MCF 10A (cell line): ENCODE results near the gene FANCI. TPM values are rescaled to one million over a fixed set of nuclear protein-coding genes. Genes with fewer than 3 reads are reported as not detected.

Experiments
- BruUV-seq: library from RNA; stranded (reverse); fragments of 400-500 nt; replicated peaks from 2 replicates; lab custom pipeline; 2021; lab: Mats Ljungman, UMichigan
- CTCF ChIA-PET: fragments of 300-600 bp; sonication (Branson Sonifier 250); formaldehyde crosslinking; extraction: SDS; loops from one replicate; lab custom pipeline; 2021; ENCODE audit warnings: antibody characterized with exemption, inconsistent platforms; lab: Yijun Ruan, JAX
- POLR2A ChIA-PET: fragments of 300-600, 350-650 bp; sonication (Branson Sonifier 250); formaldehyde crosslinking; extraction: SDS; loops from one replicate; lab custom pipeline; 2020; ENCODE audit warnings: antibody characterized with exemption, inconsistent platforms; lab: Yijun Ruan, JAX
- DNase-seq: peaks from one replicate; pipeline ENCODE4 v3.0.0-alpha.2; 2018; ENCODE audit not compliant: unreplicated experiment
- H3K27ac Mint-ChIP-seq: one replicate; pipeline ENCODE4 v1.8.0; 2022; ENCODE audit warnings: mild to moderate bottlenecking, low read depth, mixed read lengths; ENCODE audit not compliant: unreplicated experiment
- H3K27me3 Mint-ChIP-seq: one replicate; pipeline ENCODE4 v1.8.0; 2022; ENCODE audit warnings: mixed read lengths; ENCODE audit not compliant: insufficient read depth, unreplicated experiment
- H3K36me3 Mint-ChIP-seq: one replicate; pipeline ENCODE4 v1.8.0; 2022; ENCODE audit warnings: mild to moderate bottlenecking, moderate library complexity, mixed read lengths; ENCODE audit not compliant: insufficient read depth, unreplicated experiment
- H3K4me1 Mint-ChIP-seq: one replicate; pipeline ENCODE4 v1.8.0; 2022; ENCODE audit warnings: mixed read lengths; ENCODE audit not compliant: insufficient read depth, unreplicated experiment
- H3K4me3 Mint-ChIP-seq: one replicate; pipeline ENCODE4 v1.8.0; 2022; ENCODE audit warnings: mild to moderate bottlenecking, moderate library complexity, mixed read lengths; ENCODE audit not compliant: unreplicated experiment
- H3K9me3 Mint-ChIP-seq: one replicate; pipeline ENCODE4 v1.8.0; 2022; ENCODE audit warnings: mixed read lengths; ENCODE audit not compliant: unreplicated experiment
- intact Hi-C: fragments of 100-400 bp; cut with micrococcal nuclease; formaldehyde crosslinking; loops from 2 replicates; pipeline ENCODE4 v1.14.1; 2022
- total RNA-seq: library from RNA; stranded (reverse); gene quantifications from 2 replicates; pipeline ENCODE4 v1.2.3, GENCODE V29; 2022
- TF ChIP-seq, protein P1 (sequence below): fragments of 200-600 bp; IDR thresholded peaks from one replicate; pipeline ENCODE4 v1.8.0; 2022; ENCODE audit warnings: antibody characterized with exemption, mild to moderate bottlenecking; ENCODE audit not compliant: unreplicated experiment

FANCI gene
- total RNA-seq, 1 experiment from 2014 or later = 34.0 TPM

DNA sequence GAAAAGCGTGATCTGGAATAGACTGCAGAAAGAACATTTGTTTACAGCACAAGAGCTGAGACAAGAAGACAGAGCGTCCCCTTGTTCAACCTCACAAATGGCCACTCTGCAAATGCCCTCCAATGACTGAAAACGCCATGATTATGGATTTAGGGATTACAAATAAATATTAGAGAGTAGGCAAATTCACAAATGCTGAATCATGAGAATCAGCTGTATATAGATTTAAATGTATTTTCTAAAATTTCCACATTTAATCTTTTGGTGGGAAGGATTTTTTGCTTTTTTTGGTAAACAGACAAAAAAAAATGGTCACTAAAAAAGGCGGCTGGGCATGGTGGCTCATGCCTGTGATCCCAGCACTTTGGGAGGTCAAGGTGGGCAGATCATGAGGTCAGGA is 101.5 kb downstream of the FANCI start:
- Mint-ChIP-seq H3K4me1 (peaks cover 11% of the 10 kb centered on the region), H3K36me3 (no peaks in the 10 kb centered on the region), H3K9me3 (no peaks in the 10 kb centered on the region), H3K27ac (no peak overlapping the region), H3K27me3 (no peaks in the 10 kb centered on the region), H3K4me3 (no peak overlapping the region)
- TF ChIP-seq, protein P1, sequence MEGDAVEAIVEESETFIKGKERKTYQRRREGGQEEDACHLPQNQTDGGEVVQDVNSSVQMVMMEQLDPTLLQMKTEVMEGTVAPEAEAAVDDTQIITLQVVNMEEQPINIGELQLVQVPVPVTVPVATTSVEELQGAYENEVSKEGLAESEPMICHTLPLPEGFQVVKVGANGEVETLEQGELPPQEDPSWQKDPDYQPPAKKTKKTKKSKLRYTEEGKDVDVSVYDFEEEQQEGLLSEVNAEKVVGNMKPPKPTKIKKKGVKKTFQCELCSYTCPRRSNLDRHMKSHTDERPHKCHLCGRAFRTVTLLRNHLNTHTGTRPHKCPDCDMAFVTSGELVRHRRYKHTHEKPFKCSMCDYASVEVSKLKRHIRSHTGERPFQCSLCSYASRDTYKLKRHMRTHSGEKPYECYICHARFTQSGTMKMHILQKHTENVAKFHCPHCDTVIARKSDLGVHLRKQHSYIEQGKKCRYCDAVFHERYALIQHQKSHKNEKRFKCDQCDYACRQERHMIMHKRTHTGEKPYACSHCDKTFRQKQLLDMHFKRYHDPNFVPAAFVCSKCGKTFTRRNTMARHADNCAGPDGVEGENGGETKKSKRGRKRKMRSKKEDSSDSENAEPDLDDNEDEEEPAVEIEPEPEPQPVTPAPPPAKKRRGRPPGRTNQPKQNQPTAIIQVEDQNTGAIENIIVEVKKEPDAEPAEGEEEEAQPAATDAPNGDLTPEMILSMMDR = no peak
- intact Hi-C loops = no loop called here
- ChIA-PET CTCF (interaction anchor here (0.5 to 17.1 kb wide), 7 partner anchors 8 to 139 kb away, joined by 3 to 144 read pairs (median 3); no protein-coding TSS in a partner anchor), POLR2A (no interaction called here)
- no peak for DNase-seq
- BruUV-seq = no TSS peak

DNA sequence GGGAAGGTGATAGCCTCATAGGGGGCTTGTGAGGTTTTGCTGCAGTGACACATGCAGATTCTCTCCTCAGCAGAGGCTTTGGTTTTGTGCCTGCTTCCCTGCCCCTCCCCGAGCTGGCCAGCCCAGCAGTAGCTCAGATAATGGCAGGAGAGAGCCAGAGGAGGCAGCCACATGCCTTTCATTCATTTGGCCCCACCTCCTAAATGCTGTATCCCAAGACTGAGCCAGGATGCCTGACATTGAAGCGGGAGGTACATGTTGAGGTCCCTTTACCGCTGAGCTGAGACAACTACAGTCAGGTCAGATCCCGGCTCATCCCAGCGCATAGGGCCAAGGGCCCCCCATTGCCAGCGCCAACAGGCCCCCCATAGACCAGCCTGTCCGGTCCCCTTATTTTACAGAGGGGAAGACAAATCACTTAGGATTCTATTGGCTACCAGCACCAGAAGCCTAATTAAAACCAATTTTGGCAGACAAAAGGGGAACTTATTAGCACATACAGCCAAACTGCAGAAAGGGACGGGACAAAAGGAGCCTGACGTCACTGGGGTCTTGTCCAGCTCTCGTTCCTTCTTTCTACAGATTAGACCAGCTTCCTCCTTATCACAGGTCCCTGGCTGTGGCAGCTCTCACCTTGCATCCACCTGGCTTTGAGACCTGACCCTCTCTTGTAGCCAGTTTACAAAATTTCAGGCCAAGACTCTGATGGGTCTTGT is 102.9 kb downstream of the FANCI start:
- intact Hi-C loops = no loop called here
- H3K27ac Mint-ChIP-seq = no peak overlapping the region
- no TSS peak for BruUV-seq
- no peaks in the 10 kb centered on the region for H3K27me3 Mint-ChIP-seq
- DNase-seq = no peak
- TF ChIP-seq, protein P1 = no peak
- no peaks in the 10 kb centered on the region for H3K36me3 Mint-ChIP-seq
- ChIA-PET CTCF (interaction anchor here (1.3 to 17.1 kb wide), 2 partner anchors 11 to 83 kb away, joined by 3 to 144 read pairs; no protein-coding TSS in a partner anchor), POLR2A (interaction anchor here (0.6 kb wide), 1 partner anchor 303 kb away, joined by 3 read pairs; no protein-coding TSS in a partner anchor)
- H3K4me3 Mint-ChIP-seq = no peak overlapping the region
- H3K4me1 Mint-ChIP-seq = peaks cover 11% of the 10 kb centered on the region
- H3K9me3 Mint-ChIP-seq = no peaks in the 10 kb centered on the region

DNA sequence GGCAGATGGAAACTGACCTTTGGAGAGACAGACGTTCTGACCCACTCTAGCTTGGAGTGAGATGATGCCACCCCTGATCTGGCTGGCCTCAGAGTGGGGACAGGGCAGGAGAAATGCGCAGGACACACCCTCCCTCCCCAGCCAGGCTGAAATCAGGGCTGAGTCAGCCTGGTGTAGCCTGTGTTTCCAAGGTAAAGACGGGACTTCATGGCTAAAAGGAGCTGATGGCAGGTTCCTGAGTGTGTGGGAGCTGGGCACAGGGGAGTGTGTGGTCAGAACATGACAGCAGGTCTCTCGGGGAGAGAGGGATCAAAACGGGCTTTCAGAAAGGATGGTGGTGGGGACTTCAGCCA is 105.4 kb downstream of the FANCI start:
- intact Hi-C loops = no loop called here
- H3K4me3 Mint-ChIP-seq = peak overlapping the region; percentile 48
- ChIA-PET POLR2A (interaction anchor here (0.6 to 1.2 kb wide), 2 partner anchors 11 to 92 kb away, joined by 3 read pairs; no protein-coding TSS in a partner anchor), CTCF (interaction anchor here (0.6 to 17.1 kb wide), 4 partner anchors 8 to 123 kb away, joined by 3 to 144 read pairs (median 4); no protein-coding TSS in a partner anchor)
- peaks cover 17% of the 10 kb centered on the region for H3K27me3 Mint-ChIP-seq
- no peak overlapping the region for H3K27ac Mint-ChIP-seq
- no peaks in the 10 kb centered on the region for H3K9me3 Mint-ChIP-seq
- no peaks in the 10 kb centered on the region for H3K36me3 Mint-ChIP-seq
- H3K4me1 Mint-ChIP-seq = peaks cover 11% of the 10 kb centered on the region
- DNase-seq = peak; percentile 23
- BruUV-seq = no TSS peak
- TF ChIP-seq, protein P1 = no peak

DNA sequence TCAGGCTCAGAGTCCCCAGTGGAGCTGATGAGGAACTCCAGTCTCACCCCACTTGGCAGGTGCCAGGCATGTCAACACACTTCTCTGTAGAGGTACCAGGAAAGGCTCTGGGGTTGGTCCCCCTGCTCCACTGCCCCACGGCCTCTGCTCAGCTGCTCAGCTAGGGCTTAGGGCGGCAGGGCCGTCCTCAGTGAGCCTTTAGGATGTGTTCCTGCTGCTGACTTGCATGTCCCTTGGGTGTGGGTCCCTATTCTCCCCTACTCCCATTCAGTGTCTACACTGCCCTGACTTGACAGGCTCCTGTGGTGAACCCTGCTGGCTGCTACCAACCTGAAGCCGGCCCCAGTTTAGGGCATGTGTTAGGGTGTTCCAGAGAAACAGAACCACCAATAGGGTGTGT is 108.7 kb downstream of the FANCI start:
- Mint-ChIP-seq H3K4me3 (no peak overlapping the region), H3K9me3 (no peaks in the 10 kb centered on the region), H3K36me3 (no peaks in the 10 kb centered on the region), H3K4me1 (peaks cover 11% of the 10 kb centered on the region), H3K27ac (no peak overlapping the region), H3K27me3 (peaks cover 45% of the 10 kb centered on the region)
- DNase-seq = no peak
- intact Hi-C loops = no loop called here
- no TSS peak for BruUV-seq
- ChIA-PET CTCF (interaction anchor here (0.7 to 13.8 kb wide), 2 partner anchors 70 to 118 kb away, joined by 3 to 443 read pairs; no protein-coding TSS in a partner anchor), POLR2A (no interaction called here)
- TF ChIP-seq, protein P1 = no peak
